GM19240 (cell line): ENCODE measurements around the gene TMEM45B.
"Not testable (repeated sequence)": the region's sequence is repeated elsewhere in the genome, so short reads cannot be mapped to it uniquely, and the experiment has no call there.

Experiments
- DNase-seq: peaks from one replicate; pipeline ENCODE4 v3.0.0; 2011; ENCODE audit warnings: low spot score; ENCODE audit not compliant: insufficient read length

TMEM45B gene

DNA sequence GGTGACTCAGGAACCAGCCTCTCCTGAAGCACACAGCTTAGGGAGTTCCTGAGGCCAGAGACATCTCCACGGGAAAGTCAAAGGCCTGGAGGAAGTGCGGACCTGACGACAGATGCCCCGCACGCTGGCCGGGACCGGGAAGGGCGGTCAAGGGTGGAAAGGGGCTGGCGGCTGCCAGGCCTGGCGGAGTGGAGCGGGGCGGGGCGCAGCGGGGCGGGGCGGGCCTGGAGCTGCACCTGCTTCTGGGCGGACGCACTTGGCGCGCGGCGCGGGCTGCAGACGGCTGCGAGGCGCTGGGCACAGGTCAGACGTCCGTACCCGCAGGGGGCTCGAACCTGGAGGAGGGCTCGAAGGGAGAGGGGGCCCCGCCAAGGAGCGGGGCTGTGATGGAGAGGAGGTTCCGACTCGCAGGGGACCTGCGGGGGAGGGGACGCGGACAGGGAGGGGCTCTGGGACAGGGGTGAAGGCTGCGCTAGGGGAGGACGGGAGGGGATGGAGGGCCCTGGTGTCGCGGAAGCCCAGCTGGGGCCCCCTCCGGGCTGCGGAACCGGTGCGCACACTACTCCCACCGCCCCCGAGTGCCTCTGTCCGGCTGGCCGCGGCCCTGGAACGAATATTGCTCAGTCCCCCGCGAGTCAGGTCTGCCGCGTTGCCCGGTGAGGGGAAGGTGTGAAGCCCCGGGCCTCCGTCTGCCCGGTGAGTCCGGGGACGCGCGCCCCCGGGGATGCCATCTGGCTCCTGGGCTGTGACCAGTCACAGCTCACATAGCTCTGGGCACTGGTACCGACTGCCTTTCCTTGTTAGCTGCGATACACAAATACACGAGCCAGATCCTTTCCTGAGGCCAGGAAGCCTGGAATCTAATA, at the start of gene TMEM45B:
Gene TMEM45B, plus strand, starts transcription at position 253 of the 866 bp plus-strand sequence. CDS start 36,635 bp downstream, outside the sequence.
- no peak for DNase-seq

DNA sequence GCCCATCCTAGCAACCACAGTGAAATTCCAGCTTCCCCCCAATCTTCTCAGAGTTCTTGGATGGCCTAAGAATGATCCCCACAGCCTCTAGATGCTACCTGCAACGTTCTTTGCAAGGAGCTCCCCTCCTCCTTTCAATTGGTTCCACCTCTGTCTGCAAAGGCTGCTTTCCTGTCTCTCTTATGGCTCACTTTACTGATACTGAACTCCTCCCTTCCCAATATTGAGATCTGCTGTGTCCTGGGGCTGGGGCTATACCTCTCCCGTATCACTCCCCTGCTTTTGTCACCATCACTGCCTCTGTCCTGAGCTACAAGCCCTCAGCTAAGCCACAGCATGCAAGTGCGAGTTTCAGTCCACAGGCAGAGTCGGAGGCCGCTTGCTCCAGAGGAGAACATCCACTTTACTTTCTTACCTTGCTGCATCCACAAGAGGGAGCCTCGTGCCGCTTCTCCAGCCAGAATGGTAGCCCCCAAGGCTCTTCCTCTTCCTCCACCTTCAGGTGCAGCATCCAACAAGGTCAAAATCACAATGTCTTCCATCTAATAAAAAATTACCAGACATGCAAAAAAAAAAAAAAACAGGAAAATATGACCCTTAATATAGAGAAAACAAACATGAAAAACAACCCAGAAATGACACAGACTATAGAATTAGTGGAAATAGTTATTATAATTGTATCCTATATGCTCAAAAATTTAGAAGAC, 48.6 kb upstream of the TMEM45B start:
- no peak for DNase-seq

DNA sequence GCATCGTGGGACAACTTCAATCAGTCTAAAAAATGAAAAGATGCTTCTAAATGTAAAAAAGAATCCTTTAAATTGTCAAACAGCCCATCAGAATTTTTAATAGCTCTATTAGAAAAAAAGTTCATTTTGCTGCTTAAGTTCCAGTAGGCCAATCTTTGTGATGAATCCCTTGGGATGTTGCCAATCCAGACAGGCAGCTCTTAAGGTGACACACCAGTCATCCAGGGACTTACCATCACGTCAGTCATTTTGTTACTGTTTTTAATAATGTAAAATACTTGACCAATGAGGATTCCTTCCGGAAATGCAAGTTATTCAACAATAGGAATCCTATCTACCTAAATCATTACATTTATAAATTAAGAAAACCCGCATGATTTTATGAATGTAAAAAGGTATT, 47.8 kb upstream of the TMEM45B start:
- no peak for DNase-seq

- DNase-seq, result no peak
Observed at GRCh38 chr11:129768356-129768755, 47.3 kb upstream of the TMEM45B start.

- no peak for DNase-seq
Observed at GRCh38 chr11:129769059-129769458, 46.6 kb upstream of the TMEM45B start.

DNA sequence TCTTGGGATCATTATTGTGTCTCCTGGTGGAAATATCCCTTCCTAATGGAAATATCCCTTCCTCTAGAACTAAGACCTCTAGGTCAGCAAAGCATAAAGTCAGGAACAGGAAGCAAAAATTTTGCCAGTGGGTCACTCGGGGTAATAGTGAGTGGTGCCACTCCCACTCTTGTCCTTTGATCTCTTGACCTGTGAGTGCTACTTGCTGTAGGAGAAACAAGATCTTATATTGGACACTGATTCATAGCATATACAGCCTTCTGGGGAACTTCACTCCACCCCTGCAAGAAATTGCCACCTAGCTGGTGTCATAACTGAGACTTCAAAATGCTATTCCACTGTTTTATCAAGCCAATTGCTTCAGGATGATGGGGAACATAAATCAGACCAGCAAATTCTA, 44.7 kb upstream of the TMEM45B start:
- no peak for DNase-seq

- DNase-seq, result not testable (repeated sequence)
Observed at GRCh38 chr11:129771456-129771855, 44.2 kb upstream of the TMEM45B start.

DNA sequence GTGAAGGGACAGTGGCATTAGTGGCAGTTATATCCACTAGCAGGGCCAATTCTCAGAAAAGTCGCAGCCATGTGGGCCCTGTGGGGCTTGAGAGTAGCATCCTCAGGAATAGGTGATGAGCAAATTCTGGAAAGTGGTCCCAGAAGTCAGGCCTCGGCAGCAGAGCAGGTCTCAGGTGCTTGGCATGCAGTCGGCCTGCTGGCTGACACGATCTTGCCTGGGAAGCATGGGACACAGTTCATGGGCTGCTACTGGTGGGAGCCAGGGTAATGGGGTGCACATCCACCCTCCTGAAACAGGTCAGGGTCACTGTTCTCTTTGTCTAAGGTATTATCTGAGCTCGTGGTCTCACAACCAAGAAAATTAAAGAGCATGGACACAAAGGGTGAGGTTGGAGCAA, 36.8 kb upstream of the TMEM45B start:
- DNase-seq, result no peak

DNA sequence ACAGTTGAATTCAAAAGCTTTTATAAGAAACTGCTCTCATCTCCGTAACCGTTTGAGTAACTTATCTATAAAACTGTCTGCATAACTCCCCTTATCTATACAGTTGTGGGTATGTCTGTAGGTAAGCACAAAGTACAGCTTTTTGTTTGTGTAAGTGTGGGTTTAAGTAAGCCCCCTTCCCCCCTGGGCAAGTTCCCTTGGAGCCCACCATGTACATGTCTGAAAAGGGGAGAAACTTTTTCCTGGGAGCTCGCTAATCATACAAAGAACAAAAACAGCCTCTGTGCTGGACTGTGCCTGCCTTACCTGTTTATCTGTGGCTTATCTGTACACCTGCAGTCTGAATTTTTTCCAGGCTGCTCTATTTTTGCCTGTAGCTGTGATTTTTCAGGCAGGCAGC, 36.3 kb upstream of the TMEM45B start:
- no peak for DNase-seq

- DNase-seq, result no peak
Observed at GRCh38 chr11:129785383-129786111, 30.1 kb upstream of the TMEM45B start.

DNA sequence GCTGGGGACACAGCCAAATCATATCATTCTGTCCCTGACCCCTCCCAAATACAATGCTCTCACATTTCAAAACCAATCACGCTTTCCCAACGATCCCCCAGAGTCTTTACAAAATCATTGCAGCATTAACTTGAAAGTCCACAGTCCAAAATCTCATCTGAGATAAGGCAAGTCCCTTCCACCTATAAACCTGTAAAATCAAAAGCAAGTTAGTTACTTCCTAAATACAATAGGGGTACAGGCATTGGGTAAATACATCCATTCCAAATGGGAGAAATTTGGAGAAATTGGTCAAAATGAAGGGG, 29.6 kb upstream of the TMEM45B start:
- DNase-seq, result not testable (repeated sequence)

- DNase-seq, result no peak
Observed at GRCh38 chr11:129787532-129788155, 28.0 kb upstream of the TMEM45B start.

GRCh38 chr11:129788278-129788677, 27.4 kb upstream of the TMEM45B start:
- no peak for DNase-seq

DNA sequence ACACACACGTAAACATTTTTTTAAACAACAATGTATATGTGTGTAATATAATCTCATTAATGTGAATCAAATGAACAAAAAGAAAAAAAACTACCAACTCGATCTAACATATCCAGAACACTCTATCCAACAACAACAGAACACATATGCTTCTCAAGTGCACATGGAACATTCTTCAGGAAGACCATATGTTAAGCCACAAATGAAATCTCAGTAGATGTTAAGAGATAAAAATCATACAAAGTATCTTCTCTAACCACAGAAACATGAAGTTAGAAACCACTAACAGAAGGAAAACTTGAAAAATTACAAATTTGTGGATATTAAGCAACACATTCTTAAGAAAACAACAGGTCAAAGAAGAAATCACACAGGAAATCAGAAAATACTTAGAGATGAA, 25.5 kb upstream of the TMEM45B start:
- no peak for DNase-seq

- no peak for DNase-seq
Observed at GRCh38 chr11:129791515-129791914, 24.1 kb upstream of the TMEM45B start.

DNA sequence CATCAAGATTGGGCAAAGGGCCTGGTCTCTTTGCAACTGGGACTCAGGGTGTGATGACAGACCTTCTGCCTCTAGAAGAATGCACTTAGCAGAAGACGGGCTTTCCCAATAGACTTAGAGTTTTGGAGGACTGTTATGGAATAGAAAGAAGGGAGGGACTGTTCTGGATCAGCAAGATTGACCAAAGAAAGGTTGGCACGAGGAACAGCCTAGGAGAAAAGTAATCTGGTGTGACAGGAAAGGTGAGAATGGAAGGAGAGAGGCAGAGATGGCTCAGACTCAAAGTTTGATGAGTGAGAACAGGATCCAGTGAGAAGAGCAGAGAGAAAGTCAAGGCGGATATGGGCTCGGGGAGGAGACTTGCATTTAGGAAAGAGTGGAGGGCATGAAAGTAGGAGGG, 23.0 kb upstream of the TMEM45B start:
- no peak for DNase-seq

DNA sequence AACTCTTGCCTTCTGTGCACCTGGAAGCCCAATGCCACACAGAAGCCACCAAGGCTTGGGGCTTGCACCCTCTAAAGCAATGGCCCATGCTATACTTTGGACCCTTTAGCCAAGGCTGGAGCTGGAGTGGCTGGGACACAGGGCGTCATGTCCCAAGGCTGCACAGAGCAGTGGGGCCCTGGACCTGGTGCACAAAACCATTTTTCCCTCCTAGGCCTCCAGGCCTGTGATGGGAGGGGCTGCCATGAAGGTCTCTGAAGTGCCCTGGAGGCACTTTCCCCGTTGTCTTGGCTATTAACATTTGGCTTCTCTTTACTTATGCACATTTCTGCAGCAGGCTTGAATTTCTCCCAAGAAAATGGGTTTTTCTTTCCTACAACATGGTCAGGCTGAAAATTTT, 20.6 kb upstream of the TMEM45B start:
- no peak for DNase-seq

DNA sequence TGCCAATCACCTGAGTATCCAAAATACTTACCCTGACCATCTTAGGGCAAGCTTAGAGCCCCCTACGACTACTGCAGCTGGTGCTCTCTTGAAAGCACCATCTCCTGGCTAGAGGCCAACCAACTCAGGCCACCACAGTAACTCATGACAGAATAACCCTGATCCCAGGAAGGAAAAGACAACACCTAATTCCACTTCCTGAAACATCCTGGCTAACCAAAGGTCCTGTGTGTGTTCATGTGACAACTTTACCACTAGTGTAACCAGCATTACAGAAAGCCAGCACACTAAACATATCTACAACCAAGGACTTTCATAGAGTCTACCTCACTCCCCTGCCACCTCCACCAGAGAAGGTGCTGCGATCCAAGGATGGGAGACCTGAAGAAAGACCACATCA, 17.4 kb upstream of the TMEM45B start:
- DNase-seq, result no peak

DNA sequence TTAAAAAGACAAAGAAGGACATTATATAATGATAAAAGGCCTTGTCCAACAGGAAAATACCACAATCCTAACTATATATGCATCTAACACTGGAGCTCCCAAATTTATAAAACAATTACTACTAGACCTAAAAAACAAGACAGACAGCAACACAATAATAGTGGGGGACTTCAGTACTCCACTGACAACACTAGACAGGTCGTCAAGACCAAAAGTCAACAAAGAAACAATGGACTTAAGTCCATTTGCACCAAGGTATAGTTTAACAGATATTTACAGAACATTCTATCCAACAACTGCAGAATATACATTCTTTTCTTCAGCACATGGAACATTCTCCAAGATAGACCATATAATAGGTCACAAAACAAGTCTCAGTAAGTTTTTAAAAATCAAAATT, 15.5 kb upstream of the TMEM45B start:
- DNase-seq, result not testable (repeated sequence)

DNA sequence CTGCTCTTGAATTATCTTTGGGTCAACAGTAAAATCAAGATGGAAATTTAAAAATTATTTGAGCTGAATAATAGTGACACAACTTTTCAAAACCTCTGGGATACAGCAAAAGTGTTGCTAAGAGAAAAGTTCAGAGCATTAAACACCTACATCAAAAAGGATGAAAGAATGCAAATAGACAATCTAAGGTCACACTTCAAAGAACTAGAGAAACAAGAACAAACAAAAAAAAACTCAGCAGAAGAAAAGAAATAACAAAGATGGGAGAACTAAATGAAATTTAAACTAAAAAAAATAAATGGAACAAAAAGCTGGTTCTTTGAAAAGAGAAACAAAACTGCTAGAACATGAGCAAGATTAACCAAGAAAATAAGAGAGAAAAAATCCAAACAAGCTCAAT, 15.0 kb upstream of the TMEM45B start:
- DNase-seq, result no peak

GRCh38 chr11:129803533-129803932, 12.1 kb upstream of the TMEM45B start:
- DNase-seq, result no peak

DNA sequence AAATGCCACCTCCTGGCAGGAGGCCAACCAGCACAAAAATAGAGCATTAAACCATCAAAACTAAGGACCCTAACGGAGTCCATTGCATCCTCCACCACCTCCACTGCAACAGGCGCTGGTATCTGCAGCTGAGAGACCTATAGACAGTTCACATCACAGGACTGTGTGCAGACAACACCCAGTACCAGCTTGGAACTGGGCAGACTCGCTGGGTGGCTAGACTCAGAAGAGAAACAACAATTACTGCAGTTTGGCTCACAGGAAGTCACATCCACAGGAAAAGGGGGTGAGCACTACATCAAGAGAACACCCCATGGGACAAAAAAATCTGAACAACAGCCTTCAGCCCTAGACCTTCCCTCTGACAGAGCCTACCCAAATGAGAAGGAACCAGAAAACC, 11.6 kb upstream of the TMEM45B start:
- DNase-seq, result no peak
